PC-9 (cell line): Measurements from ENCODE around the gene ARMC12. TPM values are rescaled to one million over a fixed set of nuclear protein-coding genes. Genes with fewer than 3 reads are reported as not detected.
"Not testable (repeated sequence)": the region's sequence is repeated elsewhere in the genome, so short reads cannot be mapped to it uniquely, and the experiment has no call there.

Source experiments
- BruUV-seq: library from RNA; stranded (reverse); fragments of 400-500 nt; replicated peaks from 2 replicates; lab custom pipeline; 2021; lab: Mats Ljungman, UMichigan
- CTCF ChIA-PET: fragments of 300-600 bp; sonication (Branson Sonifier 250); formaldehyde crosslinking; loops from one replicate; lab custom pipeline; 2022; ENCODE audit warnings: antibody characterized with exemption; lab: Charles Lee
- POLR2A ChIA-PET: fragments of 300-600 bp; sonication (Branson Sonifier 250); formaldehyde crosslinking; loops from one replicate; lab custom pipeline; 2022; ENCODE audit warnings: antibody characterized with exemption; ENCODE audit not compliant: unreplicated experiment; lab: Charles Lee
- DNase-seq, 2 experiments: peaks; one replicate each; pipeline versions ENCODE4 v3.0.0 to v3.0.0-alpha.2; 2015 to 2022; ENCODE audit warnings: mixed read lengths in 1 of 2
- H2AFZ ChIP-seq: fragments of 200-600 bp; sonication (generic); 2 replicates; pipeline ENCODE4 v1.8.1; 2017; ENCODE audit warnings: antibody characterized with exemption
- H3F3A ChIP-seq: fragments of 200-600 bp; sonication (generic); 2 replicates; pipeline ENCODE4 v1.8.1; 2017; ENCODE audit warnings: antibody characterized with exemption, mild to moderate bottlenecking, low read depth; ENCODE audit not compliant: insufficient read depth
- H3K27ac ChIP-seq: fragments of 200-600 bp; sonication (generic); 2 replicates; pipeline ENCODE4 v1.6.1; 2016; ENCODE audit warnings: mixed run types
- H3K27me3 ChIP-seq: fragments of 200-600 bp; sonication (generic); 2 replicates; pipeline ENCODE4 v1.6.1; 2016; ENCODE audit warnings: low read depth, mixed run types; ENCODE audit not compliant: insufficient read depth
- H3K36me3 ChIP-seq: fragments of 200-600 bp; sonication (generic); 2 replicates; pipeline ENCODE4 v1.6.1; 2016; ENCODE audit warnings: low read depth, mixed run types
- H3K4me1 ChIP-seq: fragments of 200-600 bp; sonication (generic); replicated peaks from 2 replicates; pipeline ENCODE4 v1.6.1; 2016; ENCODE audit warnings: mixed run types; ENCODE audit not compliant: insufficient read depth
- H3K4me2 ChIP-seq: fragments of 200-600 bp; sonication (generic); 2 replicates; pipeline ENCODE4 v1.6.1; 2017; ENCODE audit warnings: mixed run types
- H3K4me3 ChIP-seq: fragments of 200-600 bp; sonication (generic); 2 replicates; pipeline ENCODE4 v1.6.1; 2016; ENCODE audit warnings: mixed run types
- H3K79me2 ChIP-seq: fragments of 200-600 bp; sonication (generic); 2 replicates; pipeline ENCODE4 v1.6.1; 2017; ENCODE audit warnings: low read depth, mixed run types
- H3K9me2 ChIP-seq: fragments of 200-600 bp; sonication (generic); 2 replicates; pipeline ENCODE4 v1.8.1; 2017; ENCODE audit warnings: mild to moderate bottlenecking; ENCODE audit not compliant: insufficient read depth
- H3K9me3 ChIP-seq: fragments of 200-600 bp; sonication (generic); 2 replicates; pipeline ENCODE4 v1.8.1; 2016; ENCODE audit warnings: low read depth; ENCODE audit not compliant: insufficient read depth
- H4K20me1 ChIP-seq: fragments of 200-600 bp; sonication (generic); 2 replicates; pipeline ENCODE4 v1.8.1; 2017; ENCODE audit not compliant: insufficient read depth
- CTCF ChIP-seq: fragments of 200-600 bp; sonication (generic); conservative IDR thresholded peaks from 2 replicates; pipeline ENCODE4 v1.6.1; 2017; ENCODE audit warnings: mixed run types, antibody characterized with exemption, mild to moderate bottlenecking, moderate library complexity
- EZH2 ChIP-seq: fragments of 200-600 bp; sonication (generic); IDR thresholded peaks from 2 replicates; pipeline ENCODE4 v1.8.0; 2017; ENCODE audit warnings: antibody characterized with exemption, low read depth
- intact Hi-C: fragments of 100-400 bp; cut with micrococcal nuclease; formaldehyde crosslinking; loops from one replicate; pipeline ENCODE4 v1.10.0; 2022; ENCODE audit not compliant: unreplicated experiment
- total RNA-seq: library from RNA; stranded (reverse); gene quantifications from 2 replicates; pipeline ENCODE4 v1.2.3, GENCODE V29; 2021

The ARMC12 gene
- total RNA-seq, 1 experiment from 2014 or later, result 0.57 TPM

- no TSS peak for BruUV-seq
- H3K4me1 ChIP-seq, result peaks cover 16% of the 10 kb centered on the region; the same call in 1 of the 2 replicates
- no peaks in the 10 kb centered on the region; the same call in 1 of the 2 replicates for H3K79me2 ChIP-seq
- H2AFZ ChIP-seq, result peak within 1 kb of the TSS; percentile 92
- no peak for TF ChIP-seq EZH2
- 0 out of 2 replicates have a peak, but pooled peaks cover 10% of the 10 kb centered on the region for H3F3A ChIP-seq
- DNase-seq, result peak; percentile 73 to 94
- peak within 1 kb of the TSS; percentile 92 for H3K4me2 ChIP-seq
- intact Hi-C loops, result loop anchor here (1.0 to 5.0 kb wide), 2 partner anchors 46 to 106 kb away; no protein-coding TSS in a partner anchor
- no peaks in the 10 kb centered on the region for H3K9me2 ChIP-seq
- no peaks in the 10 kb centered on the region for H3K27me3 ChIP-seq
- ChIA-PET CTCF (no interaction called here), POLR2A (no interaction called here)
- no peaks in the 10 kb centered on the region for H3K36me3 ChIP-seq
- no peaks in the 10 kb centered on the region for H4K20me1 ChIP-seq
- H3K9me3 ChIP-seq, result peaks cover 1% of the 10 kb centered on the region; the same call in 1 of the 2 replicates
- H3K4me3 ChIP-seq, result peak within 1 kb of the TSS; percentile 69
- H3K27ac ChIP-seq, result no peak within 1 kb of the TSS
Observed at GRCh38 chr6:35688605-35689322, 48.1 kb upstream of the ARMC12 start, which contains the start of gene FKBP5. Gene FKBP5 (minus strand): TSS chr6:35688915. CDS start chr6:35642824, 46,091 bp downstream.

- POLR2A ChIA-PET, H4K20me1 ChIP-seq, H3K27ac ChIP-seq, CTCF ChIA-PET, H3K4me3 ChIP-seq, H3F3A ChIP-seq, H3K4me2 ChIP-seq, H3K9me2 ChIP-seq, intact Hi-C loops, H2AFZ ChIP-seq, DNase-seq, BruUV-seq, H3K27me3 ChIP-seq, H3K79me2 ChIP-seq, H3K36me3 ChIP-seq: not testable (repeated sequence)
- peaks cover 14% of the 10 kb centered on the region; the same call in 1 of the 2 replicates for H3K9me3 ChIP-seq
- peaks cover 16% of the 10 kb centered on the region; the same call in 1 of the 2 replicates for H3K4me1 ChIP-seq
Observed at GRCh38 chr6:35690006-35690405, 46.8 kb upstream of the ARMC12 start.

- POLR2A ChIA-PET, result no interaction called here
- no peak overlapping the region for H3K4me3 ChIP-seq
- peaks cover 19% of the 10 kb centered on the region for H3K9me3 ChIP-seq
- H3K9me2 ChIP-seq, result no peaks in the 10 kb centered on the region
- H3K36me3 ChIP-seq, result no peaks in the 10 kb centered on the region
- no peak for DNase-seq
- no peaks in the 10 kb centered on the region for H3K27me3 ChIP-seq
- H4K20me1 ChIP-seq, result no peaks in the 10 kb centered on the region
- BruUV-seq, result no TSS peak
- peaks cover 10% of the 10 kb centered on the region; the same call in 1 of the 2 replicates for H3F3A ChIP-seq
- H3K4me2 ChIP-seq, result no peak overlapping the region
- H3K4me1 ChIP-seq, result peaks cover 16% of the 10 kb centered on the region; the same call in 1 of the 2 replicates
- intact Hi-C loops, result no loop called here
- CTCF ChIA-PET, result no interaction called here
- TF ChIP-seq EZH2 (no peak), CTCF (no peak)
- no peak overlapping the region for H3K27ac ChIP-seq
- no peaks in the 10 kb centered on the region; the same call in 1 of the 2 replicates for H3K79me2 ChIP-seq
- no peak overlapping the region for H2AFZ ChIP-seq
Observed at GRCh38 chr6:35690484-35690883, 46.3 kb upstream of the ARMC12 start.
